Pancreas (tissue), 10 donors: Measurements from ENCODE around the gene DNAH2. TPM values are rescaled to one million over a fixed set of nuclear protein-coding genes. Genes with fewer than 3 reads are reported as not detected.

Experiments
- ATAC-seq, 4 donors: fragments of 200-7000 bp; cut with Tn5 transposase; one replicate each; pipeline versions ENCODE4 v1.8.0 to v1.9.1; 2020; ENCODE audit warnings: mild to moderate bottlenecking in 4 of 4, moderate library complexity in 4 of 4
- DNase-seq, 6 donors: peaks; one replicate each; pipeline ENCODE4 v3.0.0-alpha.2; 2020
- FAIRE-seq: peaks from 2 replicates; lab custom pipeline; 2012; peaks lifted over from hg19 to GRCh38; lab: Jason Lieb, UNC
- H3K27ac ChIP-seq, 4 donors: fragments of 200-600 bp; sonication (generic); 1 replicate in 3 of 4; 2 replicates in 1 of 4; pipeline versions ENCODE4 v1.5.0 to v1.8.0; 2020
- H3K27me3 ChIP-seq, 4 donors: fragments of 200-600 bp; one replicate each; pipeline ENCODE4 v1.8.0; 2021
- H3K36me3 ChIP-seq, 3 donors: fragments of 200-600 bp; sonication (generic) in 1 of 3; one replicate each; pipeline versions ENCODE4 v1.5.0 to v1.8.0; 2020 to 2021
- H3K4me1 ChIP-seq, 3 donors: fragments of 200-600 bp; one replicate each; pipeline ENCODE4 v1.8.0; 2021
- H3K4me3 ChIP-seq, 4 donors: fragments of 200-600 bp; sonication (generic) in 2 of 4; one replicate each; pipeline versions ENCODE4 v1.5.0 to v1.8.0; 2020 to 2021
- H3K9me3 ChIP-seq, 4 donors: fragments of 200-600 bp; one replicate each; pipeline ENCODE4 v1.8.0; 2021
- WGBS, 2 donors: extraction: QIAGEN DNeasy Blood & Tissue Kit; methylation state at CpG; one replicate each; pipeline ENCODE4 v1.1.7; 2013; 5-methylcytosine and 5-hydroxymethylcytosine counted together
- intact Hi-C, 3 donors: fragments of 100-400 bp; cut with DNase I; formaldehyde crosslinking; loops; one replicate each; pipeline versions ENCODE4 v1.11.1 to v1.14.2; 2022
- polyA plus RNA-seq, 2 donors: library from polyadenylated mRNA; stranded (reverse); fragments of 200-250 nt; gene quantifications; one replicate each; pipeline ENCODE4 v1.2.3, GENCODE V29; 2013
- total RNA-seq, 6 donors: library from RNA; stranded (reverse); fragmentation: NEBNext Ultra II Directional in 4 of 6; extraction: Animal tissue kit (Norgen Biotek cat#: 25700) in 4 of 6; gene quantifications; one replicate each; pipeline versions ENCODE4 v1.2.1 to v1.2.4, GENCODE V29; 2021 to 2023
- TF ChIP-seq, protein P1 (sequence below), 4 donors: fragments of 200-600 bp; sonication (generic) in 3 of 4; IDR thresholded peaks; one replicate each; pipeline versions ENCODE4 v1.5.0 to v1.8.0; 2021; ENCODE audit warnings: antibody characterized with exemption in 4 of 4
- donor health status: healthy with polysubstance abuse.
- donor health status: DM: no; HTN: no; CAD: no; lungs with moderate emphysema.
- donor health status: DM: no; HTN: no; CAD: no.
- donor health status: control.
- donor health status: control.
- donor health status: Bipolar disorder and iron deficiency.
- donor health status: DM: yes; HTN: yes; CAD: no.
- donor health status: DM: no; HTN: no; CAD: no.
- donor health status: DM: no; HTN: no; CAD: no.
- donor health status: DM: yes; HTN: yes; CAD: no.

The DNAH2 gene
- total and polyA plus RNA-seq, 8 donors: 0.09 to 0.52 (median 0.24) TPM

DNA sequence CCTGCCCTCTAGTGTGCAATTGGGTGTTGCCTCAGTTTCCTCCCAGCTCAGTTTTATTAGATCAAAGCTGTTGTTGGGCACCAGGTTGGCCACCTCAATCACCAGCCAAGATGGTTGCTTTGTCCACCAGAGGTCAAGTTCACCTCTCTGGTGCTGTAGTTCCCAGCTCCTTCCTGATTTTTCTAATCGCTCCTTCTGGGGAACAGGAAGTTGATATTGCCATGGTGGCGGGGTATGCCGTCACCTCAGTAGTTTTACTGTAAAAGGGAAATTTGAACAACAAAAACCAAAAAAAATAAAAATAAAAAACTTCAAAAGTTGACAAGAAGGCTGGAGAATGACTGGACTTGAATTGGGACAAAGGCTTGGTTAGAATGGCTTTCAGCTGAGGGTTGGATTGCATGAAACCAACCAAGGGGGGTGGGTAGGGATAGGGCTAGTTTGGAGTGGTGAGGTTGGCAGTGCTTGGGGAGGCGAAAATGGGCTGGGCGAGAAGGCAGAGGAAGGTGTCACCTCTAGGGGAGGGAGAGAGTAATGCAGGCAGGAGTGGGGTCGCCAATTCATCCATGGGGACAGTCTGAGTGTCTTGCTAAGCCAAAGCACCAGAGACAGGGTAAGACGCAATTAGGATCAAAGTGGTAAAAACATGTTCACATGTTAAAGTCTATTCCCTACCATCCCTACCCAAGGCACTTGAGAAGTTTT lies 6.3 kb upstream of the DNAH2 start:
- peaks cover 0 to 5% (median 0%) of the 10 kb centered on the region in 4 donors for H3K27me3 ChIP-seq
- intact Hi-C loops: no loop called here
- DNase-seq: no peak
- no peaks in the 10 kb centered on the region for H3K36me3 ChIP-seq
- ATAC-seq: no peak
- WGBS, 2 donors: 73 to 74% methylated on average over 7 of the region's 7 CpGs
- no peaks in the 10 kb centered on the region for H3K4me1 ChIP-seq
- FAIRE-seq: no peak
- no peak overlapping the region for H3K27ac ChIP-seq
- H3K4me3 ChIP-seq: no peak overlapping the region
- no peaks in the 10 kb centered on the region for H3K9me3 ChIP-seq
- TF ChIP-seq, protein P1, sequence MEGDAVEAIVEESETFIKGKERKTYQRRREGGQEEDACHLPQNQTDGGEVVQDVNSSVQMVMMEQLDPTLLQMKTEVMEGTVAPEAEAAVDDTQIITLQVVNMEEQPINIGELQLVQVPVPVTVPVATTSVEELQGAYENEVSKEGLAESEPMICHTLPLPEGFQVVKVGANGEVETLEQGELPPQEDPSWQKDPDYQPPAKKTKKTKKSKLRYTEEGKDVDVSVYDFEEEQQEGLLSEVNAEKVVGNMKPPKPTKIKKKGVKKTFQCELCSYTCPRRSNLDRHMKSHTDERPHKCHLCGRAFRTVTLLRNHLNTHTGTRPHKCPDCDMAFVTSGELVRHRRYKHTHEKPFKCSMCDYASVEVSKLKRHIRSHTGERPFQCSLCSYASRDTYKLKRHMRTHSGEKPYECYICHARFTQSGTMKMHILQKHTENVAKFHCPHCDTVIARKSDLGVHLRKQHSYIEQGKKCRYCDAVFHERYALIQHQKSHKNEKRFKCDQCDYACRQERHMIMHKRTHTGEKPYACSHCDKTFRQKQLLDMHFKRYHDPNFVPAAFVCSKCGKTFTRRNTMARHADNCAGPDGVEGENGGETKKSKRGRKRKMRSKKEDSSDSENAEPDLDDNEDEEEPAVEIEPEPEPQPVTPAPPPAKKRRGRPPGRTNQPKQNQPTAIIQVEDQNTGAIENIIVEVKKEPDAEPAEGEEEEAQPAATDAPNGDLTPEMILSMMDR (IDR thresholded peaks at IDR 0.05): no peak

DNA sequence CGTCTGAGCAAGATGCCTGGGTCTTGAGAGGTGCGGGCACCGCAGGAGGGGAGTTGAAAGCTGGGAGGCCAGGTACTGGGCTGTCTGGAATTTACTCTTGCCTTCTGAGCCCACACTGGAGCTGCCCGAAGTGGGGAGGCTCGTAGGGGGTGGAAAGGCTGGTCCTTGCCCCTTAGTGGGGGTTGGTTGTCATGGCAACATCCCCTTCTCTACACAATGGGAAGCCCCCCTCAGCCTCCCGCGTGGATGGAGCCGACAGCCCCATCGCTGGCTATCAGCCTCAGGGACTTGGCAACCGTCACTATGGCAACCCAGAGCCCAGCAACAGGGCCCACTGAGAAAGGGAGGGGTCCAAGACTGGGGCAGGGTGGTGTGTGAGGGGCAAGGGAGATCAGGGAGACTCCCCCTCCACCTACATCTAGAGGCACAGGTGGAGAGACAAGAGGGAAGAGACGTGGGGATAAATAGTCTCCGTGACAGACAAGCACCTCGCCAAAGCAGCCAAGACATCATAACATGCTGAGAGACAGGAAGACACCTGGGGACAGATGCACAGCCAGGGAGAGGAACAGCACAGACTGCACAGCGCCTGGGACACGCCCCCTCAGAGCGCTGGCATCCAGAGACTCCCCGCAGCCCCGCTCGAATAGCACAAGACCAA lies 5.3 kb upstream of the DNAH2 start:
- DNase-seq (no peak), ATAC-seq (no peak), FAIRE-seq (no peak)
- 10% methylated on average over 19 of the region's 19 CpGs for WGBS, 2 donors
- no peaks in the 10 kb centered on the region for H3K36me3 ChIP-seq
- H3K27ac ChIP-seq: no peak overlapping the region
- no peaks in the 10 kb centered on the region for H3K27me3 ChIP-seq
- H3K9me3 ChIP-seq: no peaks in the 10 kb centered on the region
- TF ChIP-seq, protein P1 (IDR thresholded peaks at IDR 0.05): no peak
- intact Hi-C loops: no loop called here
- no peak overlapping the region for H3K4me3 ChIP-seq
- no peaks in the 10 kb centered on the region for H3K4me1 ChIP-seq

DNA sequence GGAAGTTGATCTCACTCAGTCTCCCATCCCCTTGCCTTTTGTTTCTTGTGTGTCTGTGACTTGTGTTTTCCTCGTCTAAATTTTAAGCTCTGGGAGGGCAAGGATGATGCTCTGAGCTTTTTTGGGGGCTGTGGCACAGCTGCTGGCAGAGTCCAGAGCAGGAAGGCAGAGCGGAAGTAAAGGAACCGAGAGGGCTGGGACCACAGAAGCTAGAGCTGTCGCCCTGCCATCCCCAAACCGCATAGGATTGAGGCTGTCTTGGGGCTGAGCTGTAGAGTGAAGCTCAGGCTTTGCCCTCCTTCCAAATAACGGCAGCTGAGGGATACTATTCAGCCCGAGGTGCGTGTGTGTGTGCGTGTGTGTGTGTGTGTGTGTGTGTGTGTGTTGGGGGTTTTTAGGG lies 3.8 kb upstream of the DNAH2 start:
- no peaks in the 10 kb centered on the region for H3K27me3 ChIP-seq

DNA sequence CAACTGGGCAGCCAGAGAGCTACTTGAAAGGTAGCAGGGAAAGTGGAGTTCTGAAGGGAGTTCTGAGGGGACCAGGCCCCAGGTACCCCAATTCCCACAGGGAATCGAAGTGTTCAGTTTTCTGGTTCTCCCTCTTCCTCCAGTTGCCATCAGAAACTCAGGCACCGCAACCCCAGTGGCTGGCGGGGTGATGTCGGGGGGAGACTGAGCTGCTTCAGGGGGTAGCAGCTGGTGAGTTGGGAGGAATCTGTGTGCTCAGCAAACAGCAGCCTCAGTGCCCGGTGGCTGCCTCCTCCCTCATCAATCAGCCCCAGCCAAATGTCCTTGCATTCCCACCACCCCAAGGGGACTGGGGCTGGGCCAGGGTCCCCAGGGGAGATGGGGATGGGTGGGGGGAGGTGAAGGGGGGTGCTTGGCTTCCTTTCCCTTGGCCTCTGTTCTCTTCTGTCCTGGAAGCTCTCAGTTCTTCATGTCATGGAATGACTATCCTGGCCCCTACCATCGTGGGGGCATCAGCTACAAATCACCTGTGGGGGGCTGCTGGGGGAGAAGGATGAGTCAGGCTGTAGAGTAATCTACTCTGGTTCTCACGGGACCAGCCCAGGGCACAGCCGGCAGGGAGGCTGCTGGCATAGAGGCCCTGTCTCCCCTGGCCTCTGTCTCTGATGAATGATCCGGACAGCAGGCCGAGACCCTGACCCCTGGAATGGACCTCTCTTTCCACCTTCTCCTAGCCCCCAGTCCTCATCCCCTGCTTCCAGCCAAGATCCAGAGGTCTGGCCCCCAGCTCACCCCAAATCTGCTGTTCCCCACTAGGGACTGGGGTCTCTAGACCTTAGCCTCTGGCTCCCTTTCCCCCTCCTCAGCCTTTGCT lies 2.6 kb upstream of the DNAH2 start:
- WGBS, 2 donors: 61% methylated on average over 10 of the region's 10 CpGs
- H3K36me3 ChIP-seq: no peaks in the 10 kb centered on the region
- intact Hi-C loops: no loop called here
- TF ChIP-seq, protein P1 (IDR thresholded peaks at IDR 0.05): no peak
- no peak for FAIRE-seq
- no peaks in the 10 kb centered on the region for H3K9me3 ChIP-seq
- H3K4me3 ChIP-seq: no peak overlapping the region
- DNase-seq: peak in 1 of 6 donors; percentile 55
- ATAC-seq: no peak
- peaks cover 0 to 7% (median 0%) of the 10 kb centered on the region in 3 donors for H3K4me1 ChIP-seq
- H3K27ac ChIP-seq: no peak overlapping the region
- no peaks in the 10 kb centered on the region for H3K27me3 ChIP-seq

More for the DNA sequence above, 3.8 kb upstream of the DNAH2 start:
- Histone ChIP-seq H3K27ac (no peak overlapping the region), H3K36me3 (no peaks in the 10 kb centered on the region), H3K4me3 (no peak overlapping the region), H3K4me1 (peaks cover 0 to 7% (median 0%) of the 10 kb centered on the region in 3 donors), H3K9me3 (no peaks in the 10 kb centered on the region)
- intact Hi-C loops: no loop called here
- WGBS, 2 donors: 35 to 48% methylated on average over 9 of the region's 9 CpGs
- FAIRE-seq (no peak), DNase-seq (no peak), ATAC-seq (no peak)
- TF ChIP-seq, protein P1 (IDR thresholded peaks at IDR 0.05): no peak
